Islet of Langerhans (tissue), 1 donor: ENCODE results near the gene ZNF605.
"Not testable (repeated sequence)": the region's sequence is repeated elsewhere in the genome, so short reads cannot be mapped to it uniquely, and the experiment has no call there.

Experiments used
- FAIRE-seq: peaks from one replicate; lab custom pipeline; 2011; peaks lifted over from hg19 to GRCh38; lab: Jason Lieb, UNC

The ZNF605 gene

GRCh38 chr12:132904718-132905328 lies 51.3 kb downstream of the ZNF605 start:
- no peak for FAIRE-seq

- FAIRE-seq = no peak
These were observed 57.1 kb downstream of the ZNF605 start for GRCh38 chr12:132899033-132899432.

DNA sequence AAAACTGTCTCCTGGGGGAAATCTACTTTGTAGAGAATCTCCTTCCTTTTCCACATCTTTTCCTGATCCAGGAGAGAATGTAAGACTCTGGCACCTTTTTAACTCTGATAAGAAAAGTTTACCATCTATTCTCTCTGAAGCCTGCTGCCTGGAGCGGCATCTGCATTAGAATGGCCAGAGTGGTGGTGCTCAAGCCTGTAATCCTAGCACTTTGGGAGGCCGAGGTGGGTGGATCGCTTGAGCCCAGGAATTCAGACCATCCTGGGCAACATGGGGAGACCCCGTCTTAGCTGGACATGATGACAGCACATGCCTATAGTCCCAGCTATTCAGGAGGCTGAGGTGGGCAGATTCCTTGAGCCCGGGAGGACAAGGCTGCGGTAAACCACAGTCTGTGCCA lies 67.3 kb downstream of the ZNF605 start:
- FAIRE-seq = no peak

GRCh38 chr12:132887513-132888351 lies 68.4 kb downstream of the ZNF605 start, which contains the start of gene CHFR:
CHFR (minus strand) TSS chr12:132887605; CDS start chr12:132887328, 277 bp downstream.
- peak; percentile 65 for FAIRE-seq

DNA sequence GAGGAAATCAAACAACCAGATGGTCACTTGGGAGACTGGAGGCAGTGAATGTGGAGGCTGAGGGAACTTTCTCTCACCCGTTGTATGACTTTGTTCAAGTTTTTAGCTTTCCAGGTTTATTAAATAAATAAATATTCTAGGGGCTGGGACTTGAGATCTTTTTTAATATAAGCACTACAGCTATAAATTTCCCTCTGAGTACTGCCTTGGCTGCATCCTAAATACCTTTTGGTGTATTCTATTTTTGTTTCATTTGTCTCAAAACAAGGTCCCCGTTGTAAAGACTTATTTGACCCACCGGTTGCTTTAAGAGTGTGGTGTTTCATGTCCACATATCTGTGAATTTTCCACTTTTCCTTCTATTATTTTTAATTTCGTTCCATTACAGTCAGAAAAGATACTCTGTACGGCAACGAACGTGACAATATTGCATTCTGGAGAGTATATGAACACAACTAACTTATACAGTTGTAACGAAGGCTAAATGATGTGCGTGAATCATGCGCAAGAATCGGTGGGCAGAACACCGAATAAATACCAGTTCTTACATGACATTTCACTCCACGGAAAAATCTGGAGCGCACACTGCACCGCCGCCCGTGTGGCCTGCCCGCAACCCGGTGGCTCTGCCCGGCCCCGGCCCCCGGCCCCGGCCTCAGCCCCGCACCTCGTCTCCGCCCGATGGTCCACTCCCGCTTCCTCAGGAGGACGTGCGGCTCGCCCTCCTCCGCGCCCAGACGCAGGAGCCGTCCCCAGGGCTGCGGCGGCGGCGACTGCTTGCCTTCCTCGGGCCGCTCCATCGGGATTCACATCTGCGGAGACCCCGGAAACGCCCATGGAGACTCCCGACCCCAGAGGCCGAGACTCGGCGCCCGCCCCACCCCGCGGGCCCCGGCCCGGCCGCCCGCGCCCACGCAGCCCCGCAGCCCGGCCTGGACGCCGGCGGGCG lies 69.3 kb downstream of the ZNF605 start:
- no peak for FAIRE-seq

- no peak for FAIRE-seq
These were observed 74.3 kb downstream of the ZNF605 start for GRCh38 chr12:132881818-132882217.

DNA sequence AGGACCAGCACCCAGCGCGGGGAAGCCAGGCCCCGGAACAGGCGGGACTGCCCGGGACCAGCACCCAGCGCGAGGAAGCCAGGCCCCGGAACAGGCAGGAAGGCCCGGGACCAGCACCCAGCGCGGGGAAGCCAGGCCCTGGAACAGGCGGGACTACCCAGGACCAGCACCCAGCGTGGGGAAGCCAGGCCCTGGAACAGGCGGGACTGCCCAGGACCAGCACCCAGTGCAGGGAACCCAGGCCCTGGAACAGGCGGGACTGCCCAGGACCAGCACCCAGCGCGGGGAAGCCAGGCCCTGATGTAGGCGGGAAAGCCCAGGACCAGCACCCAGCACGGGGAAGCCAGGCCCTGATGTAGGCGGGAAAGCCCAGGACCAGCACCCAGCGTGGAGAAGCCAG lies 81.5 kb downstream of the ZNF605 start:
- not testable (repeated sequence) for FAIRE-seq

- FAIRE-seq = no peak
These were observed 81.9 kb downstream of the ZNF605 start for GRCh38 chr12:132874175-132874574.

- no peak for FAIRE-seq
These were observed 82.4 kb downstream of the ZNF605 start for GRCh38 chr12:132873724-132874123.

GRCh38 chr12:132872975-132873421 lies 83.1 kb downstream of the ZNF605 start:
- no peak for FAIRE-seq

GRCh38 chr12:132872073-132872855 lies 83.8 kb downstream of the ZNF605 start:
- FAIRE-seq = no peak

GRCh38 chr12:132869551-132869950 lies 86.6 kb downstream of the ZNF605 start:
- no peak for FAIRE-seq
